ENCODE measurements around the gene LRRIQ1. TPM values are rescaled to one million over a fixed set of nuclear protein-coding genes. Genes with fewer than 3 reads are reported as not detected.

The LRRIQ1 gene
- total and polyA plus RNA-seq, 2 donors from 2014 or later = 2.4 to 8.5 TPM

DNA sequence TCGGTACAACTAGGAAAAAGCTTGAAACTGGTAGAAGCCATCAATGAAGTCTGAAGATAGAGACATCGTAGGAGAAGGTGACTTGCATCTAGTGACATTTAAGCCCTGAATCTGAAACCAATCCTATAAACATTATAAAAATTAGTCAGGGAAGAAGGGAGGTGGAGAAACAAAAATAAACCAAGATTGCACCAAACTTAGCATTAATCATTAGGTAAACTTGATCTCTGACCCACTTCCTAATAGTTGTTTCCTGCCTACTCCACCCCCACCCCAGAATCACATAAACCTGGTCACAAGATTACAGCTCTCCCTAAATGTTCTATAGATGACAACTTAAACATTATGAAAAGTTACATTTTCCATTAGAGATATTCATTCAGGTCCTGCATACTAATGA lies 40.5 kb upstream of the LRRIQ1 start:
- H3K27ac ChIP-seq (ENCODE audit: low read depth in 2 of 2, low read length in 2 of 2) = no peak overlapping the region
- no peaks in the 10 kb centered on the region for H3K9me3 ChIP-seq (ENCODE audit: control insufficient read depth in 2 of 3, insufficient read depth in 1 of 3, low read length in 3 of 3)
- no peak overlapping the region for H3K9ac ChIP-seq (ENCODE audit: low read length in 3 of 3)
- no peak overlapping the region for H3K4me3 ChIP-seq (ENCODE audit: low read length in 3 of 3)
- no peak for DNase-seq
- intact Hi-C loops (cut with DNase I) = no loop called here
- no peaks in the 10 kb centered on the region for H3K4me1 ChIP-seq (ENCODE audit: control insufficient read depth in 2 of 3, insufficient read depth in 2 of 3, low read depth in 1 of 3, low read length in 3 of 3)
- no peaks in the 10 kb centered on the region for H3K27me3 ChIP-seq (ENCODE audit: control insufficient read depth, insufficient read depth, low read length)
- no peaks in the 10 kb centered on the region for H3K36me3 ChIP-seq (ENCODE audit: control insufficient read depth in 2 of 3, insufficient read depth in 3 of 3, low read length in 3 of 3)
- TF ChIP-seq, protein P1, sequence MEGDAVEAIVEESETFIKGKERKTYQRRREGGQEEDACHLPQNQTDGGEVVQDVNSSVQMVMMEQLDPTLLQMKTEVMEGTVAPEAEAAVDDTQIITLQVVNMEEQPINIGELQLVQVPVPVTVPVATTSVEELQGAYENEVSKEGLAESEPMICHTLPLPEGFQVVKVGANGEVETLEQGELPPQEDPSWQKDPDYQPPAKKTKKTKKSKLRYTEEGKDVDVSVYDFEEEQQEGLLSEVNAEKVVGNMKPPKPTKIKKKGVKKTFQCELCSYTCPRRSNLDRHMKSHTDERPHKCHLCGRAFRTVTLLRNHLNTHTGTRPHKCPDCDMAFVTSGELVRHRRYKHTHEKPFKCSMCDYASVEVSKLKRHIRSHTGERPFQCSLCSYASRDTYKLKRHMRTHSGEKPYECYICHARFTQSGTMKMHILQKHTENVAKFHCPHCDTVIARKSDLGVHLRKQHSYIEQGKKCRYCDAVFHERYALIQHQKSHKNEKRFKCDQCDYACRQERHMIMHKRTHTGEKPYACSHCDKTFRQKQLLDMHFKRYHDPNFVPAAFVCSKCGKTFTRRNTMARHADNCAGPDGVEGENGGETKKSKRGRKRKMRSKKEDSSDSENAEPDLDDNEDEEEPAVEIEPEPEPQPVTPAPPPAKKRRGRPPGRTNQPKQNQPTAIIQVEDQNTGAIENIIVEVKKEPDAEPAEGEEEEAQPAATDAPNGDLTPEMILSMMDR (IDR thresholded peaks at IDR 0.05; ENCODE audit: borderline replicate concordance, extremely low read depth, insufficient read depth) = no peak
- FAIRE-seq = no peak

DNA sequence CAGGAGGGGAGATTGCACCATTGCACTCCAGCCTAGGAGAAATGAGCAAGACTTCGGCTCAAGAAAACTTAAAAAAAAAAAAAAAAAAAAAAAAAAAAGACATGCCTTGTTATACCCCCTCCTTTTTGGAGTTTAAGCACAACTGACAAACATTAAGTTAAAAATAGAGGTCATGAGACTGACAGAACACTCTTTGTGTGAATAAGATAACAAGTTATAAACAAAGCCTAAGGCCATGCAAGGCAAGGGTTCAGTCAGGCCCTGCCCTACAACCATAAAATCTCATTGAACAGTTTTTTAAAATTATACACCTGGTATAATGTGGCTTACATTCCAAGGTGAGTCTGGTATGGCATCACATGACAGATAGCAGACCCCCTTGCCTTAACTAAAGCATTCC lies 39.4 kb upstream of the LRRIQ1 start:
- Histone ChIP-seq H3K27ac (ENCODE audit: low read depth in 2 of 2, low read length in 2 of 2) (no peak overlapping the region), H3K4me3 (ENCODE audit: low read length in 3 of 3) (no peak overlapping the region), H3K9me3 (ENCODE audit: control insufficient read depth in 2 of 3, insufficient read depth in 1 of 3, low read length in 3 of 3) (no peaks in the 10 kb centered on the region), H3K36me3 (ENCODE audit: control insufficient read depth in 2 of 3, insufficient read depth in 3 of 3, low read length in 3 of 3) (no peaks in the 10 kb centered on the region), H3K27me3 (ENCODE audit: control insufficient read depth, insufficient read depth, low read length) (no peaks in the 10 kb centered on the region), H3K4me1 (ENCODE audit: control insufficient read depth in 2 of 3, insufficient read depth in 2 of 3, low read depth in 1 of 3, low read length in 3 of 3) (no peaks in the 10 kb centered on the region), H3K9ac (ENCODE audit: low read length in 3 of 3) (no peak overlapping the region)
- intact Hi-C loops (cut with DNase I) = no loop called here
- TF ChIP-seq, protein P1 (IDR thresholded peaks at IDR 0.05; ENCODE audit: borderline replicate concordance, extremely low read depth, insufficient read depth) = no peak
- FAIRE-seq (no peak), DNase-seq (no peak)

DNA sequence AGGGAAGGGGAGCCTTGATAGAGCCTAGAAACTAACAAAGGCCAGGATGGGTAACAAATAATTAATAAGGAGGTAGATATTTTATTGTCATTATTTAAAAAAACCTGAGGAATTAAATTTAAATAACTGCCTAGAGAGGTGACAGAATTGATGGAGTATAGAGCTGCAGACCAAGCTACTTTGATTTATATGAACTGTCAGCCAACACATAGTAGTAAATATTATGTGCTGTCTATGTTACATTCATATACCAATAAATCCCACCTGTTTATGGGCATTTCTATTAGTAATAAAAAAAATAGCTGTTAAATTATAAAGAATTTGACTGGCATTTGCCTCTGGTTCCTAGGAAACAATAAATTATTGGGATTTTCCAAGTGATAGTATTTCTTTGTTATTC lies 37.8 kb upstream of the LRRIQ1 start:
- FAIRE-seq = no peak
- intact Hi-C loops (cut with DNase I) = no loop called here

More for the DNA sequence above, 37.8 kb upstream of the LRRIQ1 start:
- TF ChIP-seq, protein P1 (IDR thresholded peaks at IDR 0.05; ENCODE audit: borderline replicate concordance, extremely low read depth, insufficient read depth) = no peak
- Histone ChIP-seq H3K27me3 (ENCODE audit: control insufficient read depth, insufficient read depth, low read length) (no peaks in the 10 kb centered on the region), H3K9ac (ENCODE audit: low read length in 3 of 3) (no peak overlapping the region), H3K36me3 (ENCODE audit: control insufficient read depth in 2 of 3, insufficient read depth in 3 of 3, low read length in 3 of 3) (no peaks in the 10 kb centered on the region), H3K4me1 (ENCODE audit: control insufficient read depth in 2 of 3, insufficient read depth in 2 of 3, low read depth in 1 of 3, low read length in 3 of 3) (no peaks in the 10 kb centered on the region), H3K27ac (ENCODE audit: low read depth in 2 of 2, low read length in 2 of 2) (no peak overlapping the region), H3K4me3 (ENCODE audit: low read length in 3 of 3) (no peak overlapping the region), H3K9me3 (ENCODE audit: control insufficient read depth in 2 of 3, insufficient read depth in 1 of 3, low read length in 3 of 3) (no peaks in the 10 kb centered on the region)
- DNase-seq = no peak

Measured in kidney (tissue), 14 donors.